Body of pancreas (tissue), 4 donors: ENCODE results near the gene KIF25.

ENCODE experiments used
- POLR2A ChIP-seq, 3 donors: fragments of 450-650 bp; IDR thresholded peaks; one replicate each; pipeline ENCODE4 v1.6.1; 2016; ENCODE audit warnings: antibody characterized with exemption in 3 of 3, mild to moderate bottlenecking in 2 of 3
- TF ChIP-seq, protein P1 (sequence below), 7 experiments: fragments of 450-650 bp in 4 of 7; fragments of 200-600 bp in 3 of 7; sonication (generic) in 3 of 7; IDR thresholded peaks; one replicate each; pipeline ENCODE4 v1.5.1; 2016 to 2019; ENCODE audit warnings: antibody characterized with exemption in 7 of 7

DNA sequence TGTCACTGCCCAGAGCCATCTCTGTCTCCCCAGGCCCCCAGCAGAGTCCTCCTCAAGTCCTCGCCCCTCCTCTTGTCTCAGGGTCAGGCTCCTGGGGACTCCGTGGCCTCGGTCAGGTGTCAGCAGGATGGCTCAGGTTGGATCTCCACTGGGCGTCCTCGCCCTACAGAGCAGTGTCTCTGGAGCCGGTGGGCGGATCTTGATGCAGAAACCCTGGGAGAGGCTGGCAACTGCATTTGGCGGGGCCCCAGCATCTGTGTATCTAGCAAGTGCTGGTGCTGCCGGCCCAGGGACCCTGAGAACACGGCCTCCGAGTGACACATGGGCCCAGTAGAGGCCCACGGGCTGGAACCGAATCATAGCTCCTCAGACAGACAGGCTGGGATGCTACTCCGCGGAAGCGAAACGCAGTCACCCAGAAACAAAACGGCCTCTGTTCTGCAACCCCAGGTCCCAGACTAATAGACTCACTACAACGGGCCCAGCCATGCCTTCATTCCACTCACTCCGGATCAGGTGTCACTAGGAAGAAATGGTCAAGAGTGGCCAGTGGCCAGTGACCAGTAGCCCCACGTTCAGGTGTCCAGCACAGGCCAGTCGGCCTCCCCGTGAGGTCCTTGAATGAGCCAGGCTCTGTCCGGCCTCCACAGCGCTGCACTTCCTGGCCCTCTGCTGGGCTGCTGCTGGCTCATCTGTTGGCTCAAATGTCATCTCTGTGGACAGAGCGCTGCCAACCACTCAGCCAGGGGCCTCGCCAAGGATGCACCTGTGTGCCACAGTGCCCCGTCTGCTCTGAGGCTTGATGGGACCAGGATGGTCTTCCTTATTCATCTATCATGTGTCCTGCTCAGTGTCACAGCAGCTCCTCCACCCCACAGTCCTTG is 94.2 kb downstream of the KIF25 start:
- TF ChIP-seq, protein P1, sequence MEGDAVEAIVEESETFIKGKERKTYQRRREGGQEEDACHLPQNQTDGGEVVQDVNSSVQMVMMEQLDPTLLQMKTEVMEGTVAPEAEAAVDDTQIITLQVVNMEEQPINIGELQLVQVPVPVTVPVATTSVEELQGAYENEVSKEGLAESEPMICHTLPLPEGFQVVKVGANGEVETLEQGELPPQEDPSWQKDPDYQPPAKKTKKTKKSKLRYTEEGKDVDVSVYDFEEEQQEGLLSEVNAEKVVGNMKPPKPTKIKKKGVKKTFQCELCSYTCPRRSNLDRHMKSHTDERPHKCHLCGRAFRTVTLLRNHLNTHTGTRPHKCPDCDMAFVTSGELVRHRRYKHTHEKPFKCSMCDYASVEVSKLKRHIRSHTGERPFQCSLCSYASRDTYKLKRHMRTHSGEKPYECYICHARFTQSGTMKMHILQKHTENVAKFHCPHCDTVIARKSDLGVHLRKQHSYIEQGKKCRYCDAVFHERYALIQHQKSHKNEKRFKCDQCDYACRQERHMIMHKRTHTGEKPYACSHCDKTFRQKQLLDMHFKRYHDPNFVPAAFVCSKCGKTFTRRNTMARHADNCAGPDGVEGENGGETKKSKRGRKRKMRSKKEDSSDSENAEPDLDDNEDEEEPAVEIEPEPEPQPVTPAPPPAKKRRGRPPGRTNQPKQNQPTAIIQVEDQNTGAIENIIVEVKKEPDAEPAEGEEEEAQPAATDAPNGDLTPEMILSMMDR (IDR thresholded peaks at IDR 0.05) = no peak
- TF ChIP-seq POLR2A (IDR thresholded peaks at IDR 0.05) = no peak
